Neutrophil (primary cell): ENCODE results near the gene TNK2.

Source experiments
- H3K27ac ChIP-seq: fragments of 200-600 bp; sonication (generic); 2 replicates; pipeline ENCODE4 v1.5.1; 2016; ENCODE audit warnings: mild to moderate bottlenecking, moderate library complexity
- H3K27me3 ChIP-seq: fragments of 200-600 bp; sonication (generic); 2 replicates; pipeline ENCODE4 v1.6.0; 2016; ENCODE audit warnings: mild to moderate bottlenecking
- H3K36me3 ChIP-seq: fragments of 200-600 bp; sonication (generic); 2 replicates; pipeline ENCODE4 v1.5.1; 2017
- H3K4me1 ChIP-seq, 2 experiments: fragments of 200-600 bp in 1 of 2; sonication (generic) in 1 of 2; 1 replicate in 1 of 2; 2 replicates in 1 of 2; pipeline versions ENCODE4 v1.5.1 to v1.6.1; 2013 to 2016; ENCODE audit warnings: low read depth in 1 of 2, low read length in 1 of 2, mild to moderate bottlenecking in 1 of 2, moderate library complexity in 1 of 2; ENCODE audit not compliant: control insufficient read depth in 1 of 2, insufficient read depth in 1 of 2
- H3K4me3 ChIP-seq, 2 experiments: fragments of 200-600 bp in 1 of 2; sonication (generic) in 1 of 2; 1 replicate in 1 of 2; 2 replicates in 1 of 2; pipeline ENCODE4 v1.5.1; 2013 to 2016; ENCODE audit warnings: low read depth in 1 of 2, low read length in 1 of 2, mild to moderate bottlenecking in 1 of 2, moderate library complexity in 1 of 2
- H3K9me3 ChIP-seq: fragments of 200-600 bp; sonication (generic); 2 replicates; pipeline ENCODE4 v1.5.1; 2016
- CTCF ChIP-seq: fragments of 200-600 bp; sonication (generic); IDR thresholded peaks from 2 replicates; pipeline ENCODE4 v1.5.1; 2016; ENCODE audit warnings: antibody characterized with exemption

TNK2 gene

GRCh38 chr3:195913382-195913781 lies 5.0 kb upstream of the TNK2 start:
- no peak for TF ChIP-seq CTCF
- Histone ChIP-seq H3K36me3 (no peaks in the 10 kb centered on the region), H3K9me3 (no peaks in the 10 kb centered on the region), H3K4me3 (no peak overlapping the region), H3K4me1 (peaks cover 7 to 15% of the 10 kb centered on the region in 2 experiments), H3K27ac (no peak overlapping the region), H3K27me3 (peaks cover 13% of the 10 kb centered on the region)

- Histone ChIP-seq H3K27ac (no peak overlapping the region), H3K27me3 (peaks cover 9% of the 10 kb centered on the region), H3K36me3 (no peaks in the 10 kb centered on the region), H3K9me3 (no peaks in the 10 kb centered on the region), H3K4me3 (no peak overlapping the region), H3K4me1 (peaks cover 22 to 29% of the 10 kb centered on the region in 2 experiments)
- no peak for TF ChIP-seq CTCF
Measured at GRCh38 chr3:195911946-195912270, 3.6 kb upstream of the TNK2 start.

GRCh38 chr3:195911041-195911945 lies 2.9 kb upstream of the TNK2 start:
- Histone ChIP-seq H3K36me3 (no peaks in the 10 kb centered on the region), H3K27me3 (peaks cover 4% of the 10 kb centered on the region), H3K9me3 (no peaks in the 10 kb centered on the region), H3K4me1 (peaks cover 28 to 35% of the 10 kb centered on the region in 2 experiments), H3K27ac (no peak overlapping the region), H3K4me3 (no peak overlapping the region)
- no peak for TF ChIP-seq CTCF

- H3K9me3 ChIP-seq: no peaks in the 10 kb centered on the region
- no peaks in the 10 kb centered on the region for H3K27me3 ChIP-seq
- H3K27ac ChIP-seq: peak overlapping the region; percentile 94
- H3K4me3 ChIP-seq: no peak overlapping the region
- no peak for TF ChIP-seq CTCF
- H3K4me1 ChIP-seq: peaks cover 37 to 43% of the 10 kb centered on the region in 2 experiments
- no peaks in the 10 kb centered on the region for H3K36me3 ChIP-seq
Measured at GRCh38 chr3:195910499-195910845, 2.1 kb upstream of the TNK2 start.

- H3K4me3 ChIP-seq: peak overlapping the region; percentile 59 to 68
- no peaks in the 10 kb centered on the region for H3K9me3 ChIP-seq
- peak overlapping the region; percentile 94 for H3K27ac ChIP-seq
- peak; percentile 23 for TF ChIP-seq CTCF
- peaks cover 43 to 45% of the 10 kb centered on the region in 2 experiments for H3K4me1 ChIP-seq
- no peaks in the 10 kb centered on the region for H3K27me3 ChIP-seq
- no peaks in the 10 kb centered on the region for H3K36me3 ChIP-seq
Measured at GRCh38 chr3:195909644-195910498, 1.5 kb upstream of the TNK2 start.
